Muscle of arm (tissue), 12 donors: Measurements from ENCODE around the gene NFIX. TPM values are rescaled to one million over a fixed set of nuclear protein-coding genes. Genes with fewer than 3 reads are reported as not detected.
"Not testable (repeated sequence)": the region's sequence is repeated elsewhere in the genome, so short reads cannot be mapped to it uniquely, and the experiment has no call there.

Experiments used
- DNase-seq: peaks from one replicate; pipeline ENCODE4 v3.0.0-alpha.2; 2013
- polyA plus RNA-seq, 12 donors: library from polyadenylated mRNA; unstranded; fragments of 120-200 nt; gene quantifications; one replicate each; pipeline ENCODE4 v1.2.1, GENCODE V29; 2013; ENCODE audit not compliant: insufficient read length in 12 of 12

NFIX gene
- polyA plus RNA-seq, 12 donors, result 73.2 to 280 (median 105) TPM

DNA sequence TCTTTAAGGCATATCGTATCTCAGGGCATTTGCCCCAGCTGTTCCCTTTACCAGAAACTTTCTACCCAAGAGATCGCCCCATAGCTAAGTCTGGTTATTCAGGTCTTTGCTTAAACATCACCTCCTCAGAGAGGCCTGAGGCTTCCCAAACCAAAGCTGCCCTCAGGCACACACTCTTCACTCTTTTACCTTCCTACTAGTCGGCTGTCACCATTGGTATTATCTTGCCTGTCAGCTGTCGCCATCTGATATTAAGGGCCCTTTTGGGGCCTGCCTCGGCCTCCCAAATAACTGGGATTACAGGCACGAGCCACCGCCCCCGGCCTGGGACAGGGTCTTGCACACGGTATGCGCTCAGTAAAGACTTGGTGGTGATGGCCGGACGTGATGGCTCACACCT is 39.3 kb upstream of the NFIX start:
- no peak for DNase-seq

DNA sequence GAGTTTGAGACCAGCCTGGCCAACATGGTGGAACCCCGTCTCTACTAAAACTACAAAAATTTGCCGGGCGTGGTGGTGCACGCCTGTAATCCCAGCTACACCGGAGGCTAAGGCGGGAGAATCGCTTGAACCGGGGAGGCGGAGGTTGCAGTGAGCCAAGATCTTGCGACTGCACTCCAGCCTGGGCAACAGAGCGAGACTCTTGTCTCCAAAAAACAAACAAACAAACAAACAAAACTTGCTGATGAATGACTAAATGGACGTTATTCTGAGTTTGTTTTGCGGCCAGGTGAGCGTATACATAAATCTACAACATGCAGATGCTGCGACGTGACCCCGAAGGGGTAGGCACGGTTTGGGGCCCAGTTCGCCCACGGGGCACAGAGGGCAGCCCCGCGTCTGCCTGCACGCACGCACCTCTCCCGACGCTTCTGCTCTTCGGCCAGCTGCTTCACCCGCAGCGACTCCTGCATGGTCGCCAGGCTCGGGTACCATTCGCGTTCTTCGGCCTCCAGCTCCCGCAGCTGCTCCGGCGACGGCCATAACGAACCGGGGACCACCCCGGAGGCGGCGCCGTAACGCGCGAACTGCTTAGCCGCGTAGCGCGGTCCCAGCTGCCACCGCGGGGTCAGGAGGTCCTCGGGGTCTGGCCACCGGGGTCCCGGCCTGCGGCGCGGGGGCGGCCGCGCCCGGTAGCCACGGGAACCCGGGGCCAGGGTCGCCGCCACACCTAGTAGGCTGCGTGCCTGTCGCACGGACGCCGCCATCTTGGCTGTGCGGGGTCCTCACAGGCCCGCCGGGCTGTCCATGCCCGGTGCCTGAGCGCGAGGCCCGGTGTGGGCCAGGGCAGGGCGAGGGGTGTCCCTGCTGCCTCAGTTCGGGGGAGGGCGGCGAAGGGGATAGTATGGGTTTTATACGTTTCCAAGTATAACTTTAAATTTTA is 38.6 kb upstream of the NFIX start, which contains the start of gene GADD45GIP1:
Gene GADD45GIP1, minus strand, starts transcription at position 778 of the 943 bp plus-strand sequence. Its CDS starts 11 bp downstream, at position 767.
- peak; percentile 76 for DNase-seq

GRCh38 chr19:12957389-12957952 is 37.8 kb upstream of the NFIX start:
- not testable (repeated sequence) for DNase-seq

DNA sequence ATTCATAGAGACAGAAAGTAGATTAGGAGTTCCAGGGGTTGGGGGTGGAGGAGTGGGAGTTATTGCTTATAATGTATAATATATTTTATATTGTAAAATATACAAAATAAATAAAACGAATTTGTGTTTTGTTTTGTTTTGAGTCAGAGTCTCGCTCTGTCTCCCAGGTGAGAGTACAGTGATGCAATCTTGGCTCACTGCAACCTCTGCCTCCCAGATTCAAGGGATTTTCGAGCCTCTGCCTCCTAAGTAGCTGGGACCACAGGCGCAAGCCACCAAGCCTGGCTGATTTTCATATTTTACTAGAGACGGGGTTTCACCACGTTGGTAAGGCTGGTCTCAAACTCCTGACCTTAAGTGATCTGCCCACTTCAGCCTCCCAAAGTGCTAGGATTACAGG is 35.8 kb upstream of the NFIX start:
- DNase-seq, result no peak

DNA sequence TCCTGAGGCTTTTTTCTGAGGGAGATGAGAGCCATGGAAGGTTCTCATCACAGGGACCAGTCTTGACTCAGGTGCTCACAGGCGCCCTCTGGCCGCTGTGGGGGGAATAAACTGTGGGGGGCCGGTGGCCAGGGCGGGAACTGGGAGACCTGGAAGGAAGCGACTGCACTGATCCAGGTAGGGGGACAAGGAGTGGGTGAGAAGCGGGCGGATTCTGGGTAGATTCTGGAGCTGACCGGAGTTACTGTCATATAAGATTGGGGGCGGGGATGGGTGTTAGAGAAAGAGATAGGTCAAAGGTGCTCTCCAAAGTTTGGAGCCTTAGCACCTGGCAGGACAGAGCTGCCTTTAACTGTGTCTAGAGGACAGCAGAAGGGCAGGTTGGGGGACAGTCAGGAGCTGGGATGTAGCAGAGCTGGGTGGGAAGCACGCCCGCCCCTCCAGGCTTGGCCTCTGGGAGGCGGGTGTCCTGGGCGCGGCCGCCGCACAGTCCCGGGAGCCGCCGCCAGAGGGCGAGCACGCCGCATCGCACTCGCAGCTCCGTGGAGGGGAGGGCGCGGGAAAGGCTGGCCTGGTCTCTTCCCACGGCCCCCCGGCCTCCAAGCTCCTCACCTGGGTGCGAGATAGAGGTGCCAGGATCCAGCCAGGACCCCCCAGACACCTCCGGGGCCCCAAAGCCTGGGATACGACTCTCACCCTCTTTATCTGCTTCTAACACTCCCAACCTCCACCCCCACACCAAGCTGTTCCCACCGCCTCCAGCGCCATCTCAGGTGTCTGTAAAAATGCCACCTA is 30.1 kb upstream of the NFIX start:
- DNase-seq, result peak; percentile 75

DNA sequence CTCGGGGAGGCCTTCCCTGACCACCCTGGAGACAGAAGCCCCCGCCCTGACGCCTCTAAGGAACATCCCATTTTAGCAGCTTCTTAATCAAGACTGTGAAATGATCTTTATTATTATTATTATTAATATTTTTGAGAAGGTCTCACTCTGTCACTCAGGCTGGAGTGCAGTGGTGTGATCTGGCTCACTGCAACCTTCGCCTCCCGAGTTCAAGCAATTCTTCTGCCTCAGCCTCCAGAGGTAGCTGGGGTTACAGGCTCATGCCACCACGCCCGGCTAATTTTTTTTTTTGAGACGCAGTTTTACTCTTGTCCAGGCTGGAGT is 29.5 kb upstream of the NFIX start:
- DNase-seq, result no peak

DNA sequence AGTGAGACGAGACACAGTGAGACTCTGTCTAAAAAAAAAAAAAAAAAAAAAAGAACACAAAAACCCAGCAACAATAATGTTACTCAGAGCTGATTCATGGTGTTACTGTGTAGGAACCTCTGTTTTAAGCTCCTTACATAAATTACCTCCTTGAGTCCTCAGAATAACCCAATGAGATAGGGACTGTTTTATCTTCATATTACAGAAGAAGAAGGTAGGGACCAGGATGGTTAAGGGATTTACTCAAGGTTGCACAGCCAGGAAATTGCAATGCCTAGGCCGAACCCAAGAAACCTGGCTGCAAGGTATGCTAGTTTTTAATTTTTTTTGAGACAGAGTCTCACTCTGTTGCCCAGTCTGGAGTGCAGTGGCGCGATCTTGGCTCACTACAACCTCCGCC is 27.4 kb upstream of the NFIX start:
- DNase-seq, result no peak

DNA sequence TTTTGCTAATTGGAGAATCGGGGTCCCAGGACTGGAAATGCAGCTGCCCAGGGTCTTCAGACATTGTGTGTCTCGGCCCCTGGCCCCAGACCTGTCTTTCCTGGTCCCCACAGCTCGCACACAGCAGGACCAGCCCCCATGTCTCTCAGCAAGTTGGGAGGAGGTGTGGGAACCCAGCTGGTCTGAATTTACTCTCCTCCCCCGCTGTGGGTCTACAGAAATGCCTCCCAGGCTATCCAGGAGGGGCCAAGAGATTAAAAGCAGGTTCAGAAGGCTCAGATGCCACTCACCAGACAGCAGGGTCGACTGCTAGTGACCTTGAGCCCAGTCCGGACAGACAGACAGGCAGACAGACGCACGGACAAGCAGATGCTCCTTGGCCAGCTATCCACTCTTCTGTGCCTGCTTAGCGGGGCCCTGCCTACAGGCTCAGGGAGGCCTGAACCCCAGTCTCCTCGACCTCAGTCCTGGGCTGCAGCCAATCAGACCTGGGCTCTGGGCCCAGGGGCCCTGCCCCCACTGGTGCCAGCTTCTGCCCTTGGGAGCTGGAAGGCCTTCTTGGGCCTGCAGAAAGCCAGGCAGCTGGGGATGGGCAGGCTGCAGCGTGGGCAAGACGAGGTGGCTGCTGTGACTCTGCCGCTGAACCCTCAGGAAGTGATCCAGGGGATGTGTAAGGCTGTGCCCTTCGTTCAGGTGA is 25.8 kb upstream of the NFIX start, which contains the start of gene DAND5:
Gene DAND5, plus strand, starts transcription at position 285 of the 697 bp plus-strand sequence. Its CDS starts 85 bp downstream, at position 370.
- no peak for DNase-seq

- DNase-seq, result no peak
These were observed 25.0 kb upstream of the NFIX start for GRCh38 chr19:12970070-12970820.

DNA sequence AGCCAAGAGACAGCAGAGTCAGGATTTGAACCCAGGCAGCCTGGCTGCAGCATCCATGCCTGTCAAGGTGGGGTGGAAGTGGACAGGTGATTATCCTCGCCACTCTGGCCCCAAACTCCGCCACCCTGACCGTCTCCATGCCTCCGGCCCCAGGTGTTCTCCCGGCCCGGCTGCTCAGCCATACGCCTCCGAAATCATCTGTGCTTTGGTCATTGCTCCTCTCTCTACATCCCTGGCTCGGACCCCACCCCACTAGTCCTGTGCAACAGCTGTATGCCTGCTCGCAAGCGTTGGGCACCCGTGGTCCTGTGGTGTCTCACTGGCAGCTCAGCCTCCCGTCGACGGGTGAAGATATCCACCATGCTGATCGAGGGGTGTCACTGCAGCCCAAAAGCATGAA is 22.0 kb upstream of the NFIX start:
- DNase-seq, result no peak

- DNase-seq, result no peak
These were observed 20.7 kb upstream of the NFIX start for GRCh38 chr19:12974301-12975220.

DNA sequence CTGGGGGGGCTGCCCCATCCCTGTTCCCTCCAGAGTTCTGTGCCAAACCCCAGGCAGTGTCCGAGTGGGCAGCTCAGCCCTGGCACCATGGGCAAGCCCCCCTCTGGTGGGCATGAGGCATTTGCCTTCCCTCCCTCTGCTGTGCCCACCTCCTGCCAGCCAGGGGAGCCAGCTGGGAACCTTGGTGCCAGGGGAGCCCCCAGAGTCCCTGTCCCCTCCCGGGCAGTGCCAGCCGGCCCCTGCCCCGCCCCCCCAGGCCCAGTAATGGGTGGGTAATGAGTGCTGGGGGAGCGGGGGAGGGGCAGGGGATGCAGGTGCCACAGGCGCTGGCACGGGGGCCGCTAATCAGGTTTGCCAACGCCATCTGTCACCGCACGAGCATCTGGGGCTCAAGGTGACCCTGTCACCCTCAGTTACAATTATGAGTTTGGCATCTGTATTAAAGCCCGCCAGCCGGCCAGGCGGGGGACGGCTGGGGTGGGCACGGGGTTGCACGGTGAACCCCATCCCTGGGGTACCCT is 20.0 kb upstream of the NFIX start:
- DNase-seq, result no peak

GRCh38 chr19:12976109-12976508 is 19.2 kb upstream of the NFIX start:
- not testable (repeated sequence) for DNase-seq

DNA sequence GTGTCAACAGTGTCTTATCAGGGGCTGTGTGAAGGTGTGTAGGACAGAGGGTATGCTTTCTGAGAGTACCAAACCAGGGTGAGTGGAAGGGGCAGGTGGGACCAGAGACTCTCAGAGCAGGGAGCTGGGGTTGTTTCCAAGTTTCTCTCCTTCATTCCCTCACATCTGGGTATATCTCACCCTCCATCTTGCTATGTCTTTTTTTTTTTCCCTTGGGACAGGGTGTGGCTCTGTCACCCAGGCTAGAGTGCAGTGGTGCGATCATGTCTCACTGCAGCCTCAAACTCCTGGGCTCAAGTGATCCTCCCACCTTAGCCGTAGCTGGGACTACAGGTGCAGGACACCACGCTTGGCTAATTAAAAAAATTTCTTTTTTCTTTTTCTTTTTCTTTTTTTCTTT is 15.3 kb upstream of the NFIX start:
- DNase-seq, result no peak

DNA sequence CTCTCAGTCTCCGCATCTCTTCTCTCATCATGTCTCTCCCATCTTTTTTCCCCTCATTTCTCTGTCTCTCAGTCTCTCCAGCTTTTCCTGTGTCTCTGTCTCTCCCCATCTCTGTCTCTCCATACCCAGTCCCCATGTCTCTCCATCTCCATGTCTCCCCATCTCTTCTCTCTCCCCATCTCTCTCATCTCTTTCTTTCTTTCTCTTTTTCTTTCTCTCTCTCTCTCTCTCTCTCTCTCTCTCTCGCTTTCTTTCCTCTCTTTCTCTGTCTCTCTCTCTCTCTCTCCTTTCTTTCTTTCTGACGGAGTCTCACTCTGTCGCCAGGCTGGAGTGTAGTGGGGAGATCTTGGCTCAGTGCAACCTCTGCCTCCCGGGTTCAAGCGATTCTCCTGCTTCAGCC is 12.6 kb upstream of the NFIX start:
- no peak for DNase-seq

DNA sequence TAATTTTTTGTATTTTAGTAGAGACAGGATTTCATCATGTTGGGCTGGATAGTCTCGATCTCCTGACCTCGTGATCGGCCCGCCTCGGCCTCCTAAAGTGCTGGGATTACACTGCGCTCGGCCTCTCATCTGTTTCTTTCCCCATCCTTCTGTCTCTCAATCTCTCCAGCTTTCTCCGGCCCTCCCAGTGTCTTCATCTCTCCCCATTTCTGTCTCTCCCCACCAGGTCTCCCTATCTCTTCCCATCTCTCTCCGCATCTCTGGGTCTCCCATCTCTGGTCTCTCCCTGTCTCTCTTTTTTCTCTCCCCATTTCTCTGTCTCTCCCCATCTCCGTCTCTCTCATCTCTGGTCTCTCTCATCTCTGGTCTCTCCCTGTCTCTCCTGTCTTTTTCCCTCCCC is 12.2 kb upstream of the NFIX start:
- no peak for DNase-seq

- DNase-seq, result peak; percentile 70
These were observed 11.6 kb upstream of the NFIX start for GRCh38 chr19:12983542-12984142.

DNA sequence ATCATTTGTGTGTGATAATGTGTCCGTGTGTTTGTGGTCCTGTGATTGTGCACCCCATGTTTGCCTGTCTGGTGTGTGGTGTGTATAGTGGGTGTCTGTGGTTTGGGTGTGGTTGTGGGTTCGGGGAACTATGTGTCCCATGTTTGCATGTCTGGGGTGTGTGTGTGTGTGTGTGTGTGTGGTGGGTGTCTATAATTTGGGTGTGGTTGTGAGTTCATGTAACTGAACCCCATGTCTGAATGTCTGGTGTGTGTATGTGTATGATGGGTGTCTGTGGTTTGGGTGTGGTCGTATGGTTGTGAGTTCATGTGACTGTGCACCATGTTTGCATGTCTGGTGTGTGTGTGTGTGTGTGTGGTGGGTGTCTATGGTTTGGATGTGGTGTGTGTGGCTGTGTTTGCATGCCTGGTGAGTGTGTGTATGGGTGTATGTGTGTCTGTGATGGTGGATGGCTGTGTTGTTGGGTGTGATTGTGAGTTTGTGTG is 11.1 kb upstream of the NFIX start:
- no peak for DNase-seq

- peak; percentile 32 for DNase-seq
These were observed 10.6 kb upstream of the NFIX start for GRCh38 chr19:12984683-12985048.
